Spinal cord (tissue), 10 donors: ENCODE data around the gene LCP1. TPM values are rescaled to one million over a fixed set of nuclear protein-coding genes. Genes with fewer than 3 reads are reported as not detected.

Source experiments
- DNase-seq, 6 donors: peaks; one replicate each; pipeline versions ENCODE4 v3.0.0 to v3.0.0-alpha.2; 2013 to 2015; ENCODE audit warnings: low spot score in 6 of 6, low read depth in 4 of 6
- H3K27ac ChIP-seq: one replicate; pipeline ENCODE4 v1.5.1; 2013; ENCODE audit warnings: low read depth, low read length, control low read depth
- H3K27me3 ChIP-seq: one replicate; pipeline ENCODE4 v1.6.1; 2013; ENCODE audit warnings: low read length; ENCODE audit not compliant: control insufficient read depth, insufficient read depth
- H3K36me3 ChIP-seq: one replicate; pipeline ENCODE4 v1.6.1; 2013; ENCODE audit warnings: low read length; ENCODE audit not compliant: control insufficient read depth, insufficient read depth
- H3K4me1 ChIP-seq: one replicate; pipeline ENCODE4 v1.6.1; 2013; ENCODE audit warnings: low read length; ENCODE audit not compliant: control insufficient read depth, insufficient read depth
- H3K4me3 ChIP-seq: one replicate; pipeline ENCODE4 v1.5.1; 2013; ENCODE audit warnings: low read depth, low read length, control low read depth
- H3K9me3 ChIP-seq: one replicate; pipeline ENCODE4 v1.6.1; 2013; ENCODE audit warnings: low read length; ENCODE audit not compliant: control insufficient read depth, insufficient read depth
- WGBS: methylation state at CpG from one replicate; pipeline ENCODE4 v1.1.5; 2013; ENCODE audit warnings: missing lambda C conversion rate; ENCODE audit not compliant: insufficient coverage; 5-methylcytosine and 5-hydroxymethylcytosine counted together
- polyA plus RNA-seq, 2 donors: library from polyadenylated mRNA; unstranded; fragments of 120-200 nt; gene quantifications; one replicate each; pipeline ENCODE4 v1.2.1, GENCODE V29; 2013; ENCODE audit not compliant: insufficient read length in 2 of 2
- total RNA-seq, 2 donors: library from RNA; depleted of rRNA in 1 of 2; stranded (reverse); fragments of 120-200 nt in 1 of 2; fragments of >200 nt in 1 of 2; gene quantifications; one replicate each; pipeline versions ENCODE4 v1.2.3 to v1.2.4, GENCODE V29; 2013 to 2014
- donor health status: healthy.

LCP1 gene
- total and polyA plus RNA-seq, 4 donors: 13.7 to 65.1 (median 17.1) TPM

GRCh38 chr13:46126056-46126455 lies 55.9 kb downstream of the LCP1 start:
- no peaks in the 10 kb centered on the region for H3K9me3 ChIP-seq
- no peak overlapping the region for H3K27ac ChIP-seq
- WGBS: no CpG with 5 or more reads among the region's 2 CpGs
- no peak for DNase-seq
- H3K4me3 ChIP-seq: no peak overlapping the region
- no peaks in the 10 kb centered on the region for H3K27me3 ChIP-seq
- H3K4me1 ChIP-seq: no peaks in the 10 kb centered on the region
- H3K36me3 ChIP-seq: no peaks in the 10 kb centered on the region

GRCh38 chr13:46124967-46125933 lies 56.7 kb downstream of the LCP1 start:
- H3K4me3 ChIP-seq: no peak overlapping the region
- H3K9me3 ChIP-seq: no peaks in the 10 kb centered on the region
- no peaks in the 10 kb centered on the region for H3K36me3 ChIP-seq
- H3K27ac ChIP-seq: no peak overlapping the region
- H3K4me1 ChIP-seq: no peaks in the 10 kb centered on the region
- DNase-seq: no peak
- 70% methylated on average over 5 of the region's 11 CpGs for WGBS
- H3K27me3 ChIP-seq: no peaks in the 10 kb centered on the region

GRCh38 chr13:46124531-46124966 lies 57.4 kb downstream of the LCP1 start:
- no peaks in the 10 kb centered on the region for H3K4me1 ChIP-seq
- no peak for DNase-seq
- H3K27me3 ChIP-seq: no peaks in the 10 kb centered on the region
- 85% methylated on average over 10 of the region's 10 CpGs for WGBS
- no peak overlapping the region for H3K27ac ChIP-seq
- H3K4me3 ChIP-seq: no peak overlapping the region
- H3K36me3 ChIP-seq: no peaks in the 10 kb centered on the region
- no peaks in the 10 kb centered on the region for H3K9me3 ChIP-seq

- no peaks in the 10 kb centered on the region for H3K27me3 ChIP-seq
- H3K4me1 ChIP-seq: no peaks in the 10 kb centered on the region
- H3K9me3 ChIP-seq: no peaks in the 10 kb centered on the region
- H3K4me3 ChIP-seq: no peak overlapping the region
- WGBS: 92% methylated on average over 4 of the region's 7 CpGs
- DNase-seq: no peak
- H3K36me3 ChIP-seq: no peaks in the 10 kb centered on the region
- no peak overlapping the region for H3K27ac ChIP-seq
Measured at GRCh38 chr13:46122304-46122703, 59.7 kb downstream of the LCP1 start.

- Histone ChIP-seq H3K9me3 (no peaks in the 10 kb centered on the region), H3K4me3 (no peak overlapping the region), H3K27ac (no peak overlapping the region), H3K36me3 (no peaks in the 10 kb centered on the region), H3K27me3 (no peaks in the 10 kb centered on the region), H3K4me1 (no peaks in the 10 kb centered on the region)
- WGBS: 54% methylated on average over 4 of the region's 4 CpGs
- DNase-seq: no peak
Measured at GRCh38 chr13:46121597-46122163, 60.3 kb downstream of the LCP1 start.

GRCh38 chr13:46121033-46121432 lies 60.9 kb downstream of the LCP1 start:
- no peak overlapping the region for H3K4me3 ChIP-seq
- no peak overlapping the region for H3K27ac ChIP-seq
- 65% methylated on average over 2 of the region's 2 CpGs for WGBS

GRCh38 chr13:46119883-46120614 lies 61.9 kb downstream of the LCP1 start:
- H3K9me3 ChIP-seq: no peaks in the 10 kb centered on the region
- H3K27ac ChIP-seq: no peak overlapping the region
- no peaks in the 10 kb centered on the region for H3K4me1 ChIP-seq
- no peaks in the 10 kb centered on the region for H3K27me3 ChIP-seq
- H3K36me3 ChIP-seq: no peaks in the 10 kb centered on the region
- DNase-seq: peak in 2 of 6 donors; percentile 26 to 35
- H3K4me3 ChIP-seq: no peak overlapping the region
- 100% methylated on average over 1 of the region's 6 CpGs for WGBS

More at GRCh38 chr13:46121033-46121432, 60.9 kb downstream of the LCP1 start:
- no peaks in the 10 kb centered on the region for H3K9me3 ChIP-seq
- H3K36me3 ChIP-seq: no peaks in the 10 kb centered on the region
- peak in 1 of 6 donors; percentile 76 for DNase-seq
- no peaks in the 10 kb centered on the region for H3K27me3 ChIP-seq
- no peaks in the 10 kb centered on the region for H3K4me1 ChIP-seq

- H3K4me1 ChIP-seq: no peaks in the 10 kb centered on the region
- no peak overlapping the region for H3K4me3 ChIP-seq
- no peaks in the 10 kb centered on the region for H3K36me3 ChIP-seq
- no peak for DNase-seq
- 100% methylated on average over 2 of the region's 4 CpGs for WGBS
- H3K27me3 ChIP-seq: no peaks in the 10 kb centered on the region
- H3K9me3 ChIP-seq: no peaks in the 10 kb centered on the region
- no peak overlapping the region for H3K27ac ChIP-seq
Measured at GRCh38 chr13:46116653-46117502, 65.1 kb downstream of the LCP1 start.

GRCh38 chr13:46114613-46115012 lies 67.4 kb downstream of the LCP1 start:
- H3K4me1 ChIP-seq: no peaks in the 10 kb centered on the region
- no peak for DNase-seq
- whole genome bisulfite sequencing: 100% methylated on average over 3 of the region's 9 CpGs
- no peaks in the 10 kb centered on the region for H3K36me3 ChIP-seq
- no peak overlapping the region for H3K27ac ChIP-seq
- H3K4me3 ChIP-seq: no peak overlapping the region
- H3K27me3 ChIP-seq: no peaks in the 10 kb centered on the region
- no peaks in the 10 kb centered on the region for H3K9me3 ChIP-seq
